Occipital lobe (tissue), 2 donors: ENCODE data around the gene ALDOA. TPM values are rescaled to one million over a fixed set of nuclear protein-coding genes. Genes with fewer than 3 reads are reported as not detected.

ENCODE experiments used
- DNase-seq: peaks from one replicate; lab custom pipeline; 2025; lab: John Stamatoyannopoulos, UW
- total RNA-seq: library from RNA; depleted of rRNA; stranded (reverse); fragments of >200 nt; gene quantifications from one replicate; pipeline ENCODE4 v1.2.3, GENCODE V29; 2014

Gene ALDOA
- total RNA-seq, 1 donor from 2014 or later, result 57.4 TPM

GRCh38 chr16:30068750-30069610 is 3.4 kb downstream of the ALDOA start:
- DNase-seq, result no peak

- no peak for DNase-seq
These were observed 4.3 kb downstream of the ALDOA start for GRCh38 chr16:30069611-30070462.

DNA sequence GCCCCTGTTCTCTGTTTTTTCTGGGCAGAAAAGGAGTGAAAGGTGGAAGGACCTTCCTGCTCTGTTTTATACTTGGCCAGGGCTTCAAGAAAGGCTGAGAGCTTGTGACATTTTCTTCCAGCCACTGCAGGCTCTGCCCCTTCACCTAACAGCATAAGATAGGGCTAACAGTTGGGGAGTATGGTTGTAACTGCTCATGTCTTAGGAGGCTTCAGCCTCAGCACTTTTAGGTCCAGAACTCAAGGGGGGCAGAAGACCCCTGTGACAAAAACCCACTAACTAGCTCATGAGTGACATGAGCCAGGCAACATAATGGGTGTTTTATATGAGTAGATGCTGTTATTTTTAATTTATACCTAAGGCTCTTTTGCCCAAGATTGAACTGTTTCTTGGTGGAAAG is 4.9 kb downstream of the ALDOA start:
- DNase-seq, result no peak

GRCh38 chr16:30075503-30076275 is 10.1 kb downstream of the ALDOA start, which contains the start of gene PPP4C:
PPP4C (plus strand) TSS chr16:30075994; CDS start chr16:30076378, 384 bp downstream.
- peak; percentile 78 for DNase-seq

DNA sequence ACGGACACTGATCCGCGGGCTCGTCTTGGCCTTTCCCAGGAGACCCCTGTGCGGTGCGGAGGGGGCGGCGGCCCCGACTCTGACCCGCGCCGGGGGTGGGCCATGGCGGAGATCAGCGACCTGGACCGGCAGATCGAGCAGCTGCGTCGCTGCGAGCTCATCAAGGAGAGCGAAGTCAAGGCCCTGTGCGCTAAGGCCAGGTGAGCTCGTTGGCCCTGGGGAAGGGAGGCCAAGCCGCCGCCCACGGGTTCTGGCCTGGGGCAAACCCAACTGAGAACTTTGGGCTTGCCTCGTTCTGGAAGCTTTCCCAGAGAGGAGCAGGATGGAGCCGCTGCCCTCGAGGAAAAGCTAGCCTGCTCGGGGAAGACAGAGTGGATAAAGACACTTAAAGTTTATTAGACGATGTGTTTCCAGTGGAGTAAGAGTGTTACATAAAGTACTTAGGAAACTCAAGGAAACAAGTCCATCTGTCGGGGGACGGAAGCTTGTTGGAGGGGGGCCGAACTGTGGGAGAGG is 10.8 kb downstream of the ALDOA start:
- DNase-seq, result no peak

DNA sequence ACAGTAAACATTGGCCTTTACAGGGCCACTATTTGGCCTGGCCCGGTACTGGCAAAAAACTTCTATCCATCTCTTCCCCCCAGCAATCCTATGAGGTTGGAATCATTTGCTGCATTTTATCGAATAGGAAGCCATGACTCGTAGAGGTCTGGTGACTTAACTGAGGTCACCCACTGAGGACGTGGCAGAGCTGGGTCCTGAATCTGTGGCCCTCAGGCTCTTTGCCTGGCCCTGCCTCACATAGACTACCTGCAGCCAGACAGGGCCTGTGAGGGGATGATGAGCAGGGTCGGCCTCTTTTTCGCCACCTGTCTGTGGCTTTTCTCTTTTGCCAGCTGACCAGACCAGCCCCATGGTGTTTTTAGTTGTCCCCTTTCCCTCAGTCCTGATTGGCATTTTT is 12.1 kb downstream of the ALDOA start:
- DNase-seq, result no peak

DNA sequence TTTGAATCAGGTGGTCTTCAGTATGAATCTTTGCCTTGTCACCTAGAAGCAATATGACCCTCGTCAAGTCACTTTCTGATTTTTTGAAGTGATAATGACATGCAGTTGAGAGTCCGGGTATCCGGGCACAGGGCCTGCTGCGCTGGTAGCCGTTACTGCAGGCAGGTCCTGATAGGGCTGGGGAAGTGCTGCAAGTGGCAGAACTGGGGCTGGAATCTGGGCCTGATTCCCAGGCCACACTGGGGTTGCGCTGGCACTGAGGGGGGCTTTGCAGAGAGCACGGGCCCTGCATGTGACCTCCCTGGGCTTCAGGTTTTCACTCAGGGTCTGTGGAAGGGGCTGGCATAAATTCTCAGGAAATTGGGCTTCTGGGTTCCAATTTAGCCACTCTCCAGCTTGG is 13.2 kb downstream of the ALDOA start:
- DNase-seq, result no peak

DNA sequence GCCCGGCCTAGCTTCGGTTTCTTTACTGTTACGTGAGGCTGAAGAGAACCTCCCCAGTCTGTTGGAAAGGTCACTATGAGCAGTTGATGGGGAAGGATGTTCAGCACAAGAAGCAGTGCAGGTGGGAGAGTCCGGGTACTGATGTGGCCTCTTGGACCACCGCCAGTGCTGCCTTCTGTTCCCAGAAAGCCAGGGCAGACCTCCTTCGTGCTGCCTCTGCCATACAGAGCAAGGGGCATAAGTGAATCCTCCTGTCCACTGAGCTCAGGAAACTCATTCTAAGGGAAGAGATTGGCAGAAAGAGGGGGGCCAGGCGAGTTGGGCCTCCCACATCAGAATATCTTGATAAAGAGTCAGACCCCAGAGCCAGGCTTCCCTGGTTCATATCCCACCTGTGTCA is 13.9 kb downstream of the ALDOA start:
- no peak for DNase-seq

DNA sequence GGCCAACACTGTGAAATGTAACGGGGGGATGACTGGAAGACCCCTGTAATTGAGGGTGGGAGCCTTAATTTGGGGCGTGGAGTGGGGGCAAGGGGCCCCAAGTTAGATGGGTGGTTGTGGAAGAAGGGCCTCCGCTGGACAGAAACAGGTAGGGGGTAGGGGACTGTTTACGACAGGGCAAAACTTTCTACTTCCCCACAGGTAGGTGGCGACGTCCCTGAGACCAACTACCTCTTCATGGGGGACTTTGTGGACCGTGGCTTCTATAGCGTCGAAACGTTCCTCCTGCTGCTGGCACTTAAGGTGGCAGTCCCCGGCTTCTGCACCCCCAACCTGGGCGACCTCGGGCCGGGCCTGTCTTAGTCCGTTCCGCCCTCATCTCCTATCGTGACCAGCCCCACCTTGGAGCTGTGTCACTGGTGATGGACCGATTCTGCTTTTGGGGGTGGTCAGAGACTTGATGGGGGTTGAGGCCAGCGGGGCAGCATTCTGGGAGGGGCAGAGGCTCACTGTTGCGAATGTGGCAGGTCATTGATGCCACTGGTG is 17.1 kb downstream of the ALDOA start:
- no peak for DNase-seq

DNA sequence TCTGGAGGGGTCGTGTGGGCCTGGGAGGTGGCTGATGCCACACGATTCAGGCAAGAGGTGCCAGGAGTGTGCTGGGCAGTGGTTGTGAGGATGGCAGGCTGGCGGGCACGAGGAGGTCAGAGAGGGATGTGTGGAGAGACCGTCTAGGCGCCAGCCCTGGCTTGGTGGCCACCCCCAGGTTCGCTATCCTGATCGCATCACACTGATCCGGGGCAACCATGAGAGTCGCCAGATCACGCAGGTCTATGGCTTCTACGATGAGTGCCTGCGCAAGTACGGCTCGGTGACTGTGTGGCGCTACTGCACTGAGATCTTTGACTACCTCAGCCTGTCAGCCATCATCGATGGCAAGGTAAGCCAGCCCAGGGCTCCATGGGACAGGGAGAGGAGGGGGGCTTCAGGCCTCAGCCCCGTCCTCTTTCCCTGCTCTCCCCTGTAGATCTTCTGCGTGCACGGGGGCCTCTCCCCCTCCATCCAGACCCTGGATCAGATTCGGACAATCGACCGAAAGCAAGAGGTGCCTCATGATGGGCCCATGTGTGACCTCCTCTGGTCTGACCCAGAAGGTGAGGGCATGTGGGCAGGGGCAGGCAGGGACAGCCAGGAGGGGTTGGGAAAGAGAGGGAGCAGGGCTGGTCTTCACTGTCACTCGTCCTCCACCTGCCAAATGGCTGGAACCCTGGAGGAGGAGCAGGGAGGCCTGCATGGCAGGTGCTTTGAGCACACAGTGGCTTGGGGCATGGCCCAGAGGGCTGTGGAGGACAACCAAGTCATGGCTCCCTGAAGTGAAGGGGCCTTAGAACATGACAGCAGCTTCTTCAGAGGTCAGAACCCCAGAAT is 17.9 kb downstream of the ALDOA start:
- no peak for DNase-seq

DNA sequence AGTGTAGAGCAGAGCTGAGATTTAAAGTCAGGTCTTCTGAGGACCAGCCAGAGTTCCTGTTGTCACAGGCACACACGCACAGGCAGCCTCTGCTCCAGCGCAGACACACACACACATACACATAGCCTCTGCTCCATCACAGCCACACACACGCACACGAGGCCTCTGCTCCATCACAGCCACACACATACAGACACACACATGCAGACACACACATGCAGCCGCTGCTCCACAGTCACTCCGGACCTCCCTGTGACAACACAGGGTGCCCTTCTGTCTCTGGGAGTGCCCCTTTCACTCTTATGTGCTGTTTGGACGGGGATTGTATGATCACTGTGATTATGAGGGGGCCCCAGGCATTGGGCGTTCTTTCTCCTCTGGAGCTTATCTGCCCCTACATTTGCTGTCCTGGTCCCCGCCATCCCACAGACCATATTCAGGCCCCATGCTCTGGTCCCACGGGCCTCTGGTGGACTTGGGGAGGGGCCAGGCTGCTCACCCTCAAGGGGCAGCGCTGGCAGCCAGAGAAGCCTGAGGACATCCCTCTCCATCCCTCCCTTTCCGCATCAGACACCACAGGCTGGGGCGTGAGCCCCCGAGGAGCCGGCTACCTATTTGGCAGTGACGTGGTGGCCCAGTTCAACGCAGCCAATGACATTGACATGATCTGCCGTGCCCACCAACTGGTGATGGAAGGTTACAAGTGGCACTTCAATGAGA is 18.7 kb downstream of the ALDOA start:
- DNase-seq, result no peak

DNA sequence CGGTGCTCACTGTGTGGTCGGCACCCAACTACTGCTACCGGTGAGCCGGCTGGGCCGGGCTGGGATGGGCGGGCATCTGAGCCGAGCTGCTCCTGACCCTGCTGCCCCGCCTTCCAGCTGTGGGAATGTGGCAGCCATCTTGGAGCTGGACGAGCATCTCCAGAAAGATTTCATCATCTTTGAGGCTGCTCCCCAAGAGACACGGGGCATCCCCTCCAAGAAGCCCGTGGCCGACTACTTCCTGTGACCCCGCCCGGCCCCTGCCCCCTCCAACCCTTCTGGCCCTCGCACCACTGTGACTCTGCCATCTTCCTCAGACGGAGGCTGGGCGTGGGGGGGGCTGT is 19.2 kb downstream of the ALDOA start:
- no peak for DNase-seq

DNA sequence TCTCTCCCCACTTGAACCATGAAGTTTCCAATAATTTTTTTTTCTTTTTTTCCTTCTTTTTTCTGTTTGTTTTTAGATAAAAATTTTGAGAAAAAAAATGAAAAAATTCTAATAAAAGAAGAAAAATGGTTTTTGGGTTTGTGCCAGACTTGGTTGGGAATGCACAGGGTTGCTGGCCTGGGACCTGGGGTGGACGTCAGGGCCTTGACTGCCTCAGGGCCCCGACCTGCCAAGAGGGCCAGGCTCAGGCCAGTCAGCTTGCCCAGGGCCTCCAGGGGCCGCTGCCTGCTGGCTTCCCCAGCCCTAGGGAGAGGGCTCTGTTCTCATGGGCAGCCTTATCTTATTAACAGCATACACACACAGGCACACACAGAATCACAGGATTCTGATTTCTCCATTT is 19.7 kb downstream of the ALDOA start:
- DNase-seq, result no peak

- DNase-seq, result no peak
These were observed 20.3 kb downstream of the ALDOA start for GRCh38 chr16:30085820-30086219.

DNA sequence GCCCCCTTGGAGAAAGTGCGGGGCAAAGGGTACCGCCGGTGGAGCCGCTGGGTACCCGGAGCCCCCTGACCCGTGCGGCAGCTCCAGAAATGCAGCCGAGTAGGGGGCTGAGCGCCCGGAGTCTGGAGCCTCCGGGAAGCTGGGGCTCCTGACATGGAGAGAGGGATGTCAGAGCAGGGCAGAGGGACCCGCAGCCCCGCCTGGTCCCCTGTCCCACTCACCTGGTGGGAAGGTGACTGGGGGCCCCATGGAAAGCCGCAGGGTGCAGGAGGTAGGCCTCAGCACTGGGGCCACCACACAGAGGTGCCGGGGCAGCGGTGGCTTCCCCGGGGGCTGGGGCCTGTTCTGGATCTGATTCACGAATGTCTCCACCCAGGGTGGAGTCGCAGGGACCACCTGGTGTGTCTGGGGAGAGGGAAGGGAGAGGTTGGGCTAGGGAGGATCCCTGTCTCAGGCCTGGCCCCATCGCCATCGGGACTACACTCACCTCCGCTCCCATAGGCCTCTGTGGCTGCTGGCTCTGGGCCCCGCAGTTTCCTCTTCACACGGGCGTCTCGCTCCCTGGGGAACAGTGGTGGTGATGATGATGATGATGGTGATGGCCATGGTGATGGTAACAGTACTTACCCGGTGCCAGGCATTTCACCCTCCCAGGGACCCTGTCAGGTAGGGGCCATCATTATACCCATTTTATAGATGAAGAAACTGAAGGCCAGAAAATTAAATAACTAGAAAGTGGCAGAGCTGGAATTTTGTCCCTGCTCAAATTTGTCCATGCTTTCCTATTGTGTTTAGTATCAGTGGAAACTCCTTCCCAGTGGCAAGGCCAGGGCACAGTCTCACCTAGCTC is 21.0 kb downstream of the ALDOA start:
- no peak for DNase-seq

- no peak for DNase-seq
These were observed 21.8 kb downstream of the ALDOA start for GRCh38 chr16:30087181-30087898.

- DNase-seq, result no peak
These were observed 22.8 kb downstream of the ALDOA start for GRCh38 chr16:30088237-30088831.
